OCI-LY3 (cell line): Measurements from ENCODE around the gene AKAP4.

Experiments
- H2AFZ ChIP-seq: fragments of 200-600, 300-600 bp; shearing (Covaris generic); 2 replicates; pipeline ENCODE4 v1.6.0; 2014; ENCODE audit warnings: antibody characterized with exemption, low read depth, low read length
- H3K27ac ChIP-seq: fragments of 200-600, 300-600 bp; sonication (generic); 2 replicates; pipeline ENCODE4 v1.5.1; 2014; ENCODE audit warnings: mild to moderate bottlenecking, low read length, moderate library complexity, mixed read lengths
- H3K27me3 ChIP-seq: fragments of 200-600, 300-600 bp; sonication (generic); 2 replicates; pipeline ENCODE4 v1.6.1; 2014; ENCODE audit warnings: low read depth, low read length, mixed read lengths
- H3K36me3 ChIP-seq: fragments of 200-600, 300-600 bp; sonication (generic); replicated peaks from 2 replicates; pipeline ENCODE3; 2014; ENCODE audit warnings: low read depth, low read length, mixed read lengths
- H3K4me1 ChIP-seq: fragments of 300-600, 200-600 bp; sonication (generic); 2 replicates; pipeline ENCODE4 v1.6.1; 2014; ENCODE audit warnings: low read length, mixed read lengths
- H3K4me2 ChIP-seq: fragments of 200-600, 300-600 bp; sonication (generic); 2 replicates; pipeline ENCODE4 v1.6.1; 2014; ENCODE audit warnings: low read length, mixed read lengths
- H3K4me3 ChIP-seq: fragments of 300-600, 200-600 bp; sonication (generic); 2 replicates; pipeline ENCODE4 v1.5.1; 2014; ENCODE audit warnings: antibody characterized with exemption, mild to moderate bottlenecking, low read length, moderate library complexity
- H3K79me2 ChIP-seq: fragments of 300-600, 200-600 bp; shearing (Covaris generic); 2 replicates; pipeline ENCODE4 v1.6.1; 2014; ENCODE audit warnings: mild to moderate bottlenecking, low read length, mixed read lengths
- H3K9ac ChIP-seq: fragments of 300-600, 200-600 bp; shearing (Covaris generic); 2 replicates; pipeline ENCODE4 v1.6.0; 2014; ENCODE audit warnings: mild to moderate bottlenecking, low read length, moderate library complexity
- H3K9me3 ChIP-seq: fragments of 200-600, 300-600 bp; shearing (Covaris generic); 2 replicates; pipeline ENCODE4 v1.6.1; 2014; ENCODE audit warnings: low read length, mixed read lengths; ENCODE audit not compliant: insufficient read depth
- H4K20me1 ChIP-seq: fragments of 200-600, 300-600 bp; sonication (generic); 2 replicates; pipeline ENCODE4 v1.6.1; 2016; ENCODE audit warnings: low read length, mixed read lengths; ENCODE audit not compliant: insufficient read depth
- EZH2phosphoT487 ChIP-seq: fragments of 200-600 bp; shearing (Covaris generic); IDR thresholded peaks from 2 replicates; pipeline ENCODE4 v1.6.1; 2018; ENCODE audit warnings: antibody characterized with exemption, mixed run types, low read depth
- TF ChIP-seq, protein P1 (sequence below): fragments of 200-600, 300-600 bp; sonication (generic); IDR thresholded peaks from 2 replicates; pipeline ENCODE4 v1.5.1; 2014; ENCODE audit warnings: antibody characterized with exemption, low read length, low read depth

AKAP4 gene

GRCh38 chrX:50167366-50167765 is 33.4 kb downstream of the AKAP4 start:
- Histone ChIP-seq H3K27ac (no peak overlapping the region), H3K4me2 (no peak overlapping the region), H3K36me3 (no peaks in the 10 kb centered on the region), H3K9ac (no peak overlapping the region), H3K79me2 (no peaks in the 10 kb centered on the region), H3K27me3 (no peaks in the 10 kb centered on the region), H2AFZ (no peak overlapping the region), H4K20me1 (no peaks in the 10 kb centered on the region), H3K4me1 (peaks cover 23% of the 10 kb centered on the region), H3K4me3 (no peak overlapping the region), H3K9me3 (no peaks in the 10 kb centered on the region)
- no peak for TF ChIP-seq EZH2phosphoT487
- TF ChIP-seq, protein P1, sequence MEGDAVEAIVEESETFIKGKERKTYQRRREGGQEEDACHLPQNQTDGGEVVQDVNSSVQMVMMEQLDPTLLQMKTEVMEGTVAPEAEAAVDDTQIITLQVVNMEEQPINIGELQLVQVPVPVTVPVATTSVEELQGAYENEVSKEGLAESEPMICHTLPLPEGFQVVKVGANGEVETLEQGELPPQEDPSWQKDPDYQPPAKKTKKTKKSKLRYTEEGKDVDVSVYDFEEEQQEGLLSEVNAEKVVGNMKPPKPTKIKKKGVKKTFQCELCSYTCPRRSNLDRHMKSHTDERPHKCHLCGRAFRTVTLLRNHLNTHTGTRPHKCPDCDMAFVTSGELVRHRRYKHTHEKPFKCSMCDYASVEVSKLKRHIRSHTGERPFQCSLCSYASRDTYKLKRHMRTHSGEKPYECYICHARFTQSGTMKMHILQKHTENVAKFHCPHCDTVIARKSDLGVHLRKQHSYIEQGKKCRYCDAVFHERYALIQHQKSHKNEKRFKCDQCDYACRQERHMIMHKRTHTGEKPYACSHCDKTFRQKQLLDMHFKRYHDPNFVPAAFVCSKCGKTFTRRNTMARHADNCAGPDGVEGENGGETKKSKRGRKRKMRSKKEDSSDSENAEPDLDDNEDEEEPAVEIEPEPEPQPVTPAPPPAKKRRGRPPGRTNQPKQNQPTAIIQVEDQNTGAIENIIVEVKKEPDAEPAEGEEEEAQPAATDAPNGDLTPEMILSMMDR = no peak

DNA sequence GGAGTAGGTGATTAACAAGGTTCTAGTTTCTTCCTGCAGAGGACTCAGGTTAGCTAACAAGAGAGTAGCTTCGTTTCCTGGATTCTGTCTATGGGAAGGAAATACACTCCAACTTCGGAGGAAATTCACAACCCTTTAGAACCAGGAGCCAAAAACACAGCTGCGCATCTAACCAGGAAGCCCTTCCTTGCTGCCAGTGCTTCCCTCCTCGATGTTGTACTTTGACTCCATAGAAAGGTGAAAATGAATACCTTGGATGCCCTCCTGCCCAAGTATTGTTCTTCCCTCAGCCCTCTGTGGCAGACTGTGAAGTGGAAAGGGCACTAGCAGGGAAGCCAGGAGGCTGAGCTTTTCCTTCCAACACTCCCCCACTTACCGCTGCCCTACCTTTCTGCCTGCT is 35.1 kb downstream of the AKAP4 start:
- H3K9ac ChIP-seq = no peak overlapping the region
- no peak overlapping the region for H3K4me3 ChIP-seq
- no peak overlapping the region for H3K27ac ChIP-seq
- no peak overlapping the region for H3K4me2 ChIP-seq
- peaks cover 23% of the 10 kb centered on the region for H3K4me1 ChIP-seq
- H3K9me3 ChIP-seq = no peaks in the 10 kb centered on the region
- no peaks in the 10 kb centered on the region for H3K79me2 ChIP-seq
- no peak overlapping the region for H2AFZ ChIP-seq
- no peaks in the 10 kb centered on the region for H4K20me1 ChIP-seq
- no peaks in the 10 kb centered on the region for H3K36me3 ChIP-seq
- no peaks in the 10 kb centered on the region for H3K27me3 ChIP-seq
- no peak for TF ChIP-seq EZH2phosphoT487
- TF ChIP-seq, protein P1 = no peak

GRCh38 chrX:50161127-50161526 is 39.7 kb downstream of the AKAP4 start:
- Histone ChIP-seq H3K36me3 (no peaks in the 10 kb centered on the region), H3K4me3 (no peak overlapping the region), H3K4me1 (no peaks in the 10 kb centered on the region), H4K20me1 (no peaks in the 10 kb centered on the region), H3K9me3 (no peaks in the 10 kb centered on the region), H2AFZ (no peak overlapping the region), H3K4me2 (no peak overlapping the region), H3K9ac (no peak overlapping the region), H3K27me3 (no peaks in the 10 kb centered on the region), H3K27ac (no peak overlapping the region), H3K79me2 (no peaks in the 10 kb centered on the region)
- TF ChIP-seq, protein P1 = no peak
- no peak for TF ChIP-seq EZH2phosphoT487

- H3K27ac ChIP-seq = no peak overlapping the region
- H3K4me1 ChIP-seq = no peaks in the 10 kb centered on the region
- no peak overlapping the region for H2AFZ ChIP-seq
- TF ChIP-seq, protein P1 = no peak
- no peak for TF ChIP-seq EZH2phosphoT487
- H3K27me3 ChIP-seq = no peaks in the 10 kb centered on the region
- H3K9ac ChIP-seq = no peak overlapping the region
- no peaks in the 10 kb centered on the region for H3K79me2 ChIP-seq
- H3K36me3 ChIP-seq = no peaks in the 10 kb centered on the region
- no peaks in the 10 kb centered on the region for H4K20me1 ChIP-seq
- no peak overlapping the region for H3K4me3 ChIP-seq
- H3K4me2 ChIP-seq = no peak overlapping the region
- no peaks in the 10 kb centered on the region for H3K9me3 ChIP-seq
These were observed 42.2 kb downstream of the AKAP4 start for GRCh38 chrX:50158593-50158992.
